IMR-90 (cell line): ENCODE measurements around the gene ECSCR. TPM values are rescaled to one million over a fixed set of nuclear protein-coding genes. Genes with fewer than 3 reads are reported as not detected.

Experiments used
- ATAC-seq: fragments of 200-7000 bp; cut with Tn5 transposase; 2 replicates; pipeline ENCODE4 v1.9.1; 2020; ENCODE audit warnings: low read depth, mild to moderate bottlenecking, moderate library complexity
- BruUV-seq: library from RNA; stranded (reverse); fragments of 400-500 nt; replicated peaks from 2 replicates; lab custom pipeline; 2021; lab: Mats Ljungman, UMichigan
- CTCF ChIA-PET: fragments of 300-600 bp; formaldehyde crosslinking; extraction: SDS; loops from one replicate; lab custom pipeline; 2021; ENCODE audit warnings: antibody characterized with exemption; lab: Yijun Ruan, JAX
- POLR2A ChIA-PET: fragments of 300-600 bp; sonication (Branson Sonifier 250); formaldehyde crosslinking; loops from one replicate; lab custom pipeline; 2022; ENCODE audit warnings: antibody characterized with exemption; ENCODE audit not compliant: unreplicated experiment; lab: Charles Lee
- DNase-seq: peaks from one replicate; pipeline ENCODE4 v3.0.0; 2013
- H2AFZ ChIP-seq: replicated peaks from 2 replicates; pipeline ENCODE3; 2013; ENCODE audit warnings: low read length, mild to moderate bottlenecking; ENCODE audit not compliant: poor library complexity
- H2AK5ac ChIP-seq: 2 replicates; pipeline ENCODE4 v1.6.1; 2013; ENCODE audit warnings: low read depth, low read length, inconsistent platforms
- H2AK9ac ChIP-seq: replicated peaks from 2 replicates; pipeline ENCODE3; 2013; ENCODE audit warnings: mild to moderate bottlenecking, low read depth, low read length, moderate library complexity; ENCODE audit not compliant: poor library complexity
- H2BK120ac ChIP-seq: 2 replicates; pipeline ENCODE4 v1.6.1; 2013; ENCODE audit warnings: low read depth, low read length, inconsistent platforms
- H2BK15ac ChIP-seq: 3 replicates; pipeline ENCODE4 v1.6.1; 2013; ENCODE audit warnings: low read depth, low read length, inconsistent platforms
- H2BK20ac ChIP-seq: 2 replicates; pipeline ENCODE4 v1.6.1; 2013; ENCODE audit warnings: low read depth, mild to moderate bottlenecking, inconsistent platforms, low read length, moderate library complexity
- H2BK5ac ChIP-seq: 2 replicates; pipeline ENCODE4 v1.6.1; 2013; ENCODE audit warnings: mild to moderate bottlenecking, low read depth, low read length, inconsistent platforms; ENCODE audit not compliant: poor library complexity, severe bottlenecking
- H3K14ac ChIP-seq: replicated peaks from 2 replicates; pipeline ENCODE4 v1.6.1; 2013; ENCODE audit warnings: low read depth, low read length, inconsistent platforms
- H3K18ac ChIP-seq: 2 replicates; pipeline ENCODE4 v1.6.1; 2013; ENCODE audit warnings: low read depth, low read length, control low read depth
- H3K23ac ChIP-seq: 2 replicates; pipeline ENCODE4 v1.6.1; 2013; ENCODE audit warnings: low read depth, low read length, inconsistent platforms
- H3K27ac ChIP-seq: 2 replicates; pipeline ENCODE4 v1.5.1; 2013; ENCODE audit warnings: mild to moderate bottlenecking, control low read depth, low read length; ENCODE audit not compliant: insufficient read depth
- H3K27me3 ChIP-seq: 2 replicates; pipeline ENCODE4 v1.6.1; 2013; ENCODE audit warnings: low read length; ENCODE audit not compliant: control insufficient read depth, insufficient read depth
- H3K36me3 ChIP-seq: 2 replicates; pipeline ENCODE4 v1.6.1; 2013; ENCODE audit warnings: low read length, mixed read lengths; ENCODE audit not compliant: control insufficient read depth, insufficient read depth
- H3K4ac ChIP-seq: 2 replicates; pipeline ENCODE4 v1.6.1; 2013; ENCODE audit warnings: low read depth, low read length, inconsistent platforms
- H3K4me1 ChIP-seq: 2 replicates; pipeline ENCODE4 v1.6.1; 2013; ENCODE audit warnings: low read length, mixed read lengths; ENCODE audit not compliant: control insufficient read depth, insufficient read depth
- H3K4me2 ChIP-seq: 2 replicates; pipeline ENCODE4 v1.6.1; 2013; ENCODE audit warnings: low read depth, mild to moderate bottlenecking, control low read depth, low read length, moderate library complexity
- H3K4me3 ChIP-seq: 2 replicates; pipeline ENCODE4 v1.5.1; 2013; ENCODE audit warnings: low read depth, mild to moderate bottlenecking, control low read depth, low read length, moderate library complexity; ENCODE audit not compliant: insufficient read depth
- H3K56ac ChIP-seq: 2 replicates; pipeline ENCODE4 v1.6.1; 2013; ENCODE audit warnings: low read length, inconsistent platforms; ENCODE audit not compliant: insufficient read depth; ENCODE audit errors: extremely low read depth
- H3K79me1 ChIP-seq, 2 experiments: 2 replicates each; pipeline ENCODE4 v1.6.1; 2013; ENCODE audit warnings: low read length in 2 of 2, inconsistent platforms in 1 of 2, low read depth in 1 of 2
- H3K9ac ChIP-seq: 2 replicates; pipeline ENCODE4 v1.6.1; 2013; ENCODE audit warnings: low read depth, low read length, control low read depth
- H3K9me1 ChIP-seq: 2 replicates; pipeline ENCODE4 v1.6.1; 2013; ENCODE audit warnings: low read length, inconsistent platforms; ENCODE audit not compliant: insufficient read depth
- H3K9me3 ChIP-seq: 2 replicates; pipeline ENCODE4 v1.6.1; 2013; ENCODE audit warnings: low read length; ENCODE audit not compliant: control insufficient read depth, insufficient read depth
- H4K20me1 ChIP-seq: 2 replicates; pipeline ENCODE4 v1.6.1; 2013; ENCODE audit warnings: low read length, inconsistent platforms; ENCODE audit not compliant: insufficient read depth
- H4K5ac ChIP-seq: 2 replicates; pipeline ENCODE4 v1.6.1; 2013; ENCODE audit warnings: mild to moderate bottlenecking, low read depth, low read length, control low read depth
- H4K8ac ChIP-seq, 2 experiments: 2 replicates each; pipeline ENCODE4 v1.6.1; 2013; ENCODE audit warnings: low read depth in 2 of 2, low read length in 2 of 2, control low read depth in 1 of 2, inconsistent platforms in 1 of 2
- H4K91ac ChIP-seq: 2 replicates; pipeline ENCODE4 v1.6.1; 2013; ENCODE audit warnings: low read depth, low read length, inconsistent platforms; ENCODE audit not compliant: insufficient read depth
- FOS ChIP-seq: fragments of 150-350 bp; IDR thresholded peaks from 2 replicates; pipeline ENCODE4 v1.6.1; 2016; ENCODE audit warnings: low read depth, low read length
- MAZ ChIP-seq: IDR thresholded peaks from 2 replicates; pipeline ENCODE4 v1.6.1; 2012; ENCODE audit warnings: low read depth, mild to moderate bottlenecking, low read length, improper control_type of control experiment, moderate library complexity, borderline replicate concordance
- MXI1 ChIP-seq: IDR thresholded peaks from 2 replicates; pipeline ENCODE4 v1.6.1; 2012; ENCODE audit warnings: low read depth, mild to moderate bottlenecking, low read length, moderate library complexity, borderline replicate concordance
- RAD21 ChIP-seq: IDR thresholded peaks from 2 replicates; pipeline ENCODE4 v1.6.1; 2012; ENCODE audit warnings: low read length, improper control_type of control experiment
- RCOR1 ChIP-seq: IDR thresholded peaks from 2 replicates; pipeline ENCODE4 v1.6.1; 2012; ENCODE audit warnings: mild to moderate bottlenecking, low read length, improper control_type of control experiment; ENCODE audit not compliant: insufficient replicate concordance
- SMC3 ChIP-seq: fragments of 150-350 bp; IDR thresholded peaks from 2 replicates; pipeline ENCODE4 v1.6.1; 2016; ENCODE audit warnings: low read depth, mild to moderate bottlenecking, antibody characterized with exemption, low read length, moderate library complexity
- WGBS, 2 experiments: methylation state at CpG; one replicate each; pipeline versions ENCODE4 v1.1.5 to v1.1.7; 2013; ENCODE audit warnings: missing lambda C conversion rate in 2 of 2; ENCODE audit not compliant: insufficient read length in 1 of 2; ENCODE audit errors: extremely low coverage in 2 of 2; 5-methylcytosine and 5-hydroxymethylcytosine counted together
- dilution Hi-C: fragments of 300-500 bp; cut with HindIII; formaldehyde crosslinking; loops from one replicate; pipeline ENCODE4 v1.14.3; 2018; ENCODE audit warnings: low sequenced_read_pairs; ENCODE audit not compliant: unreplicated experiment
- in situ Hi-C: fragments of 300-500 bp; cut with MboI; formaldehyde crosslinking; loops from 3 replicates; pipeline ENCODE4 v1.14.3; 2019; ENCODE audit warnings: low sequenced_read_pairs, inconsistent platforms, mixed read lengths
- intact Hi-C: fragments of 100-400 bp; cut with micrococcal nuclease; formaldehyde crosslinking; loops from 2 replicates; pipeline ENCODE4 v1.10.0; 2022
- polyA plus RNA-seq, 3 experiments: library from polyadenylated mRNA; depleted of rRNA; stranded (reverse); fragments of >200 nt; gene quantifications; 2 replicates each; pipeline ENCODE4 v1.2.3, GENCODE V29; 2012; ENCODE audit warnings: low replicate concordance in 1 of 3
- total RNA-seq: library from RNA; depleted of rRNA; stranded (reverse); fragments of >200 nt; gene quantifications from 2 replicates; pipeline ENCODE4 v1.2.3, GENCODE V29; 2012
- TF ChIP-seq, protein P1 (sequence below): fragments of 150-350 bp; IDR thresholded peaks from 2 replicates; pipeline ENCODE4 v1.6.1; 2016; ENCODE audit warnings: low read depth, mild to moderate bottlenecking, low read length, moderate library complexity, borderline replicate concordance
- TF ChIP-seq, protein P2 (sequence below): fragments of 150-350 bp; IDR thresholded peaks from 2 replicates; pipeline ENCODE4 v1.6.1; 2017; ENCODE audit warnings: mild to moderate bottlenecking, antibody characterized with exemption, low read length, low read depth

The ECSCR gene
- total and polyA plus RNA-seq, 2 of the 4 experiments (the other 2 are of a cell fraction), result 3.6 to 3.9 TPM

- dilution Hi-C loops, result loop anchor here (25.0 kb wide), 1 partner anchor 96 kb away; no protein-coding TSS in a partner anchor
- TF ChIP-seq, protein P1, sequence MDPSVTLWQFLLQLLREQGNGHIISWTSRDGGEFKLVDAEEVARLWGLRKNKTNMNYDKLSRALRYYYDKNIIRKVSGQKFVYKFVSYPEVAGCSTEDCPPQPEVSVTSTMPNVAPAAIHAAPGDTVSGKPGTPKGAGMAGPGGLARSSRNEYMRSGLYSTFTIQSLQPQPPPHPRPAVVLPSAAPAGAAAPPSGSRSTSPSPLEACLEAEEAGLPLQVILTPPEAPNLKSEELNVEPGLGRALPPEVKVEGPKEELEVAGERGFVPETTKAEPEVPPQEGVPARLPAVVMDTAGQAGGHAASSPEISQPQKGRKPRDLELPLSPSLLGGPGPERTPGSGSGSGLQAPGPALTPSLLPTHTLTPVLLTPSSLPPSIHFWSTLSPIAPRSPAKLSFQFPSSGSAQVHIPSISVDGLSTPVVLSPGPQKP, result no peak
- TF ChIP-seq, protein P2, sequence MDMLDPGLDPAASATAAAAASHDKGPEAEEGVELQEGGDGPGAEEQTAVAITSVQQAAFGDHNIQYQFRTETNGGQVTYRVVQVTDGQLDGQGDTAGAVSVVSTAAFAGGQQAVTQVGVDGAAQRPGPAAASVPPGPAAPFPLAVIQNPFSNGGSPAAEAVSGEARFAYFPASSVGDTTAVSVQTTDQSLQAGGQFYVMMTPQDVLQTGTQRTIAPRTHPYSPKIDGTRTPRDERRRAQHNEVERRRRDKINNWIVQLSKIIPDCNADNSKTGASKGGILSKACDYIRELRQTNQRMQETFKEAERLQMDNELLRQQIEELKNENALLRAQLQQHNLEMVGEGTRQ, result no peak
- no peak for TF ChIP-seq MXI1
- TF ChIP-seq FOS, result no peak
- TF ChIP-seq RCOR1, result no peak
- no peak for TF ChIP-seq SMC3
- TF ChIP-seq RAD21, result no peak
- no peak for TF ChIP-seq MAZ
- Histone ChIP-seq H3K9ac (no peak overlapping the region), H3K23ac (no peak overlapping the region), H3K9me3 (no peaks in the 10 kb centered on the region), H3K4me1 (peaks cover 7% of the 10 kb centered on the region; the same call in 1 of the 2 replicates), H3K79me1 (no peaks in the 10 kb centered on the region), H3K18ac (no peak overlapping the region), H3K56ac (no peak overlapping the region), H4K5ac (no peak overlapping the region), H2AFZ (no peak overlapping the region), H3K4ac (no peak overlapping the region), H3K36me3 (peaks cover 23% of the 10 kb centered on the region), H2AK5ac (no peak overlapping the region), H4K8ac (no peak overlapping the region), H3K14ac (0 out of 2 replicates have a peak overlapping the region, but pooled peaks have one; percentile 14), H2AK9ac (no peak overlapping the region), H2BK15ac (no peak overlapping the region), H2BK20ac (no peak overlapping the region), H2BK120ac (no peak overlapping the region), H3K4me3 (no peak overlapping the region), H3K4me2 (no peak overlapping the region), H3K27ac (no peak overlapping the region), H3K27me3 (no peaks in the 10 kb centered on the region), H4K91ac (no peak overlapping the region), H3K9me1 (no peaks in the 10 kb centered on the region), H2BK5ac (no peak overlapping the region), H4K20me1 (no peaks in the 10 kb centered on the region)
- in situ Hi-C loops, result no loop called here
- POLR2A ChIA-PET, result no interaction called here
- BruUV-seq, result no TSS peak
- DNase-seq (no peak), ATAC-seq (peak; percentile 40; the same call in 1 of the 2 replicates)
- WGBS, 2 experiments, result no CpG with 5 or more reads among the region's 9 CpGs
- CTCF ChIA-PET, result no interaction called here
- intact Hi-C loops, result no loop called here
These were observed 45.9 kb downstream of the ECSCR start for GRCh38 chr5:139416651-139417050.
